H9 (cell line): ENCODE results near the gene SEMA4D. TPM values are rescaled to one million over a fixed set of nuclear protein-coding genes. Genes with fewer than 3 reads are reported as not detected.

Experiments used
- DNase-seq: peaks from one replicate; pipeline ENCODE4 v3.0.0-alpha.2; 2017
- H2AFZ ChIP-seq: one replicate; pipeline ENCODE4 v1.6.1; 2013; ENCODE audit warnings: mild to moderate bottlenecking, low read length, control low read depth, moderate library complexity
- H2AK5ac ChIP-seq: 2 replicates; pipeline ENCODE4 v1.6.1; 2013; ENCODE audit warnings: low read length, control low read depth, mixed read lengths; ENCODE audit not compliant: insufficient read length
- H2BK120ac ChIP-seq: one replicate; pipeline ENCODE4 v1.6.1; 2013; ENCODE audit warnings: low read depth, mild to moderate bottlenecking, low read length, control low read depth, inconsistent platforms; ENCODE audit not compliant: poor library complexity, severe bottlenecking
- H2BK12ac ChIP-seq: 2 replicates; pipeline ENCODE4 v1.6.1; 2013; ENCODE audit warnings: low read length, control low read depth, mixed read lengths, low read depth; ENCODE audit not compliant: insufficient read length
- H2BK15ac ChIP-seq: 2 replicates; pipeline ENCODE4 v1.6.1; 2013; ENCODE audit warnings: low read depth, low read length, control low read depth
- H2BK20ac ChIP-seq: one replicate; pipeline ENCODE4 v1.6.1; 2013; ENCODE audit warnings: low read depth, mild to moderate bottlenecking, low read length, control low read depth, inconsistent platforms; ENCODE audit not compliant: poor library complexity, severe bottlenecking
- H2BK5ac ChIP-seq: 2 replicates; pipeline ENCODE4 v1.6.1; 2013; ENCODE audit warnings: low read length, control low read depth, mixed read lengths; ENCODE audit not compliant: insufficient read length
- H3K14ac ChIP-seq: 2 replicates; pipeline ENCODE4 v1.6.1; 2013; ENCODE audit warnings: low read length, control low read depth; ENCODE audit not compliant: insufficient read depth
- H3K18ac ChIP-seq: 2 replicates; pipeline ENCODE4 v1.6.1; 2013; ENCODE audit warnings: low read depth, mild to moderate bottlenecking, mixed read lengths, low read length, control low read depth; ENCODE audit not compliant: insufficient read length
- H3K23ac ChIP-seq: 2 replicates; pipeline ENCODE4 v1.6.1; 2013; ENCODE audit warnings: low read length, control low read depth, mixed read lengths, low read depth; ENCODE audit not compliant: insufficient read length
- H3K23me2 ChIP-seq: 2 replicates; pipeline ENCODE4 v1.6.1; 2013; ENCODE audit warnings: low read depth, mild to moderate bottlenecking, mixed read lengths, low read length, control low read depth; ENCODE audit not compliant: insufficient read length, poor library complexity, severe bottlenecking
- H3K27ac ChIP-seq: 2 replicates; pipeline ENCODE4 v1.5.1; 2013; ENCODE audit warnings: low read length, control low read depth, mixed read lengths, low read depth; ENCODE audit not compliant: insufficient read length
- H3K27me3 ChIP-seq: 2 replicates; pipeline ENCODE4 v1.6.1; 2013; ENCODE audit warnings: low read length, control low read depth, inconsistent platforms; ENCODE audit not compliant: insufficient read depth
- H3K4ac ChIP-seq: 2 replicates; pipeline ENCODE4 v1.6.1; 2013; ENCODE audit warnings: low read depth, mild to moderate bottlenecking, control low read depth, inconsistent platforms, low read length, moderate library complexity
- H3K4me1 ChIP-seq: 2 replicates; pipeline ENCODE4 v1.6.1; 2013; ENCODE audit warnings: low read length, control low read depth, inconsistent platforms; ENCODE audit not compliant: insufficient read depth
- H3K4me2 ChIP-seq: 2 replicates; pipeline ENCODE4 v1.6.1; 2013; ENCODE audit warnings: low read length, control low read depth, mixed read lengths; ENCODE audit not compliant: insufficient read length, insufficient read depth
- H3K56ac ChIP-seq: 2 replicates; pipeline ENCODE4 v1.6.1; 2013; ENCODE audit warnings: low read depth, mild to moderate bottlenecking, mixed read lengths, low read length, control low read depth; ENCODE audit not compliant: insufficient read length
- H3K79me1 ChIP-seq: 2 replicates; pipeline ENCODE4 v1.6.1; 2013; ENCODE audit warnings: low read depth, mild to moderate bottlenecking, moderate library complexity, low read length, control low read depth, inconsistent platforms; ENCODE audit not compliant: insufficient read depth, poor library complexity, severe bottlenecking
- H3K79me2 ChIP-seq: 2 replicates; pipeline ENCODE4 v1.6.1; 2013; ENCODE audit warnings: low read length, control low read depth, inconsistent platforms; ENCODE audit not compliant: insufficient read depth
- H3K9ac ChIP-seq: 2 replicates; pipeline ENCODE4 v1.6.1; 2013; ENCODE audit warnings: low read length, control low read depth, mixed read lengths; ENCODE audit not compliant: insufficient read length; ENCODE audit errors: extremely low read depth
- H3K9me3 ChIP-seq: one replicate; pipeline ENCODE4 v1.6.1; 2013; ENCODE audit warnings: low read depth, low read length, inconsistent platforms; ENCODE audit not compliant: control insufficient read depth
- H3T11ph ChIP-seq: one replicate; pipeline ENCODE4 v1.6.1; 2013; ENCODE audit warnings: mild to moderate bottlenecking, low read length, control low read depth, inconsistent platforms
- H4K20me1 ChIP-seq: one replicate; pipeline ENCODE4 v1.6.1; 2013; ENCODE audit not compliant: control insufficient read depth, insufficient read length, insufficient read depth
- H4K5ac ChIP-seq: 2 replicates; pipeline ENCODE4 v1.6.1; 2013; ENCODE audit warnings: low read depth, mild to moderate bottlenecking, mixed read lengths, low read length, control low read depth; ENCODE audit not compliant: insufficient read length
- H4K8ac ChIP-seq: replicated peaks from 2 replicates; pipeline ENCODE4 v1.6.1; 2013; ENCODE audit warnings: low read length, control low read depth, mixed read lengths, low read depth; ENCODE audit not compliant: insufficient read length
- H4K91ac ChIP-seq: 2 replicates; pipeline ENCODE4 v1.6.1; 2013; ENCODE audit warnings: low read depth, mild to moderate bottlenecking, moderate library complexity, mixed read lengths, low read length, control low read depth; ENCODE audit not compliant: insufficient read length
- H3K27ac Mint-ChIP-seq, 3 experiments: 2 replicates in 2 of 3; 3 replicates in 1 of 3; pipeline ENCODE4 v1.8.0; 2020 to 2021; ENCODE audit warnings: mixed read lengths in 3 of 3, mild to moderate bottlenecking in 1 of 3, moderate library complexity in 1 of 3
- H3K27me3 Mint-ChIP-seq: 2 replicates; pipeline ENCODE4 v1.8.0; 2021; ENCODE audit warnings: low read depth, mild to moderate bottlenecking, moderate library complexity, mixed read lengths
- H3K36me3 Mint-ChIP-seq, 3 experiments: 2 replicates in 2 of 3; 3 replicates in 1 of 3; pipeline ENCODE4 v1.8.0; 2020 to 2021; ENCODE audit warnings: low read depth in 3 of 3, mixed read lengths in 3 of 3; ENCODE audit not compliant: insufficient read depth in 1 of 3
- H3K4me1 Mint-ChIP-seq, 2 experiments: 2 replicates each; pipeline ENCODE4 v1.8.0; 2020; ENCODE audit warnings: mixed read lengths in 2 of 2
- H3K4me3 Mint-ChIP-seq, 2 experiments: 2 replicates in 1 of 2; 3 replicates in 1 of 2; pipeline ENCODE4 v1.8.0; 2020 to 2021; ENCODE audit warnings: mild to moderate bottlenecking in 2 of 2, mixed read lengths in 2 of 2, moderate library complexity in 1 of 2
- H3K9me3 Mint-ChIP-seq, 2 experiments: 2 replicates in 1 of 2; 3 replicates in 1 of 2; pipeline ENCODE4 v1.8.0; 2020; ENCODE audit warnings: mild to moderate bottlenecking in 2 of 2, mixed read lengths in 2 of 2, moderate library complexity in 1 of 2
- CTCF ChIP-seq: fragments of 200-600 bp; sonication (generic); conservative IDR thresholded peaks from 3 replicates; pipeline ENCODE4 v1.8.0; 2021; ENCODE audit warnings: antibody characterized with exemption, mild to moderate bottlenecking
- WGBS: extraction: QIAGEN DNeasy Blood & Tissue Kit; methylation state at CpG from one replicate; pipeline ENCODE4 v1.1.7; 2013; ENCODE audit warnings: missing lambda C conversion rate, low lambda C conversion rate, mixed read lengths; ENCODE audit not compliant: insufficient read length; ENCODE audit errors: extremely low coverage; 5-methylcytosine and 5-hydroxymethylcytosine counted together
- total RNA-seq: library from RNA; stranded (reverse); gene quantifications from 2 replicates; pipeline ENCODE4 v1.2.1, GENCODE V29; 2021

SEMA4D gene
- total RNA-seq, 1 experiment from 2014 or later = 47.2 TPM

GRCh38 chr9:89439571-89439970 lies 58.3 kb downstream of the SEMA4D start:
- Histone ChIP-seq H3K9ac (no peak overlapping the region), H3T11ph (no peak overlapping the region), H3K9me3 (no peaks in the 10 kb centered on the region), H4K8ac (no peak overlapping the region), H2BK5ac (no peak overlapping the region), H3K79me2 (peaks cover 6% of the 10 kb centered on the region; the same call in 1 of the 2 replicates), H4K5ac (no peak overlapping the region), H3K56ac (no peak overlapping the region), H3K79me1 (no peaks in the 10 kb centered on the region), H2BK120ac (no peak overlapping the region), H2BK12ac (no peak overlapping the region), H4K20me1 (no peaks in the 10 kb centered on the region), H4K91ac (no peak overlapping the region), H3K18ac (no peak overlapping the region), H2BK20ac (no peak overlapping the region), H3K14ac (no peak overlapping the region; the same call in 1 of the 2 replicates), H3K23ac (no peak overlapping the region), H2AFZ (no peak overlapping the region), H2BK15ac (no peak overlapping the region), H3K4me1 (peaks cover 13% of the 10 kb centered on the region; the same call in 1 of the 2 replicates), H3K27ac (no peak overlapping the region), H3K4ac (no peak overlapping the region), H3K27me3 (no peaks in the 10 kb centered on the region), H3K23me2 (peaks cover 4% of the 10 kb centered on the region), H3K4me2 (no peak overlapping the region), H2AK5ac (no peak overlapping the region)
- H3K9me3 Mint-ChIP-seq = no peaks in the 10 kb centered on the region
- no peak for TF ChIP-seq CTCF
- DNase-seq = no peak
- WGBS = no CpG with 5 or more reads among the region's 10 CpGs
- H3K4me1 Mint-ChIP-seq = peaks cover 70 to 77% of the 10 kb centered on the region in 2 experiments
- peak overlapping the region; percentile 77 to 96 (median 93); a peak in 5 of 7 replicates for H3K27ac Mint-ChIP-seq
- peaks cover 0 to 3% (median 0%) of the 10 kb centered on the region in 3 experiments; a peak in 5 of 7 replicates for H3K36me3 Mint-ChIP-seq
- no peak overlapping the region for H3K4me3 Mint-ChIP-seq
- no peaks in the 10 kb centered on the region for H3K27me3 Mint-ChIP-seq
